Psoas muscle (tissue), 8 donors: ENCODE measurements around the gene RPTOR. TPM values are rescaled to one million over a fixed set of nuclear protein-coding genes. Genes with fewer than 3 reads are reported as not detected.

Source experiments
- ATAC-seq, 4 donors: fragments of 200-7000 bp; cut with Tn5 transposase; one replicate each; pipeline ENCODE4 v1.9.1; 2020; ENCODE audit warnings: moderate library complexity in 3 of 4, mild to moderate bottlenecking in 2 of 4
- DNase-seq, 2 donors: peaks; one replicate each; pipeline ENCODE4 v3.0.0-alpha.2; 2020
- H3K27ac ChIP-seq: fragments of 200-600 bp; one replicate; pipeline ENCODE4 v1.8.0; 2022
- H3K27me3 ChIP-seq, 3 donors: fragments of 200-600 bp in 1 of 3; one replicate each; pipeline versions ENCODE4 v1.6.1 to v1.8.0; 2013 to 2022; ENCODE audit warnings: low read length in 2 of 3, mild to moderate bottlenecking in 2 of 3, moderate library complexity in 1 of 3; ENCODE audit not compliant: insufficient read depth in 3 of 3
- H3K36me3 ChIP-seq, 2 donors: fragments of 200-600 bp in 1 of 2; one replicate each; pipeline versions ENCODE4 v1.6.1 to v1.8.0; 2013 to 2022; ENCODE audit warnings: low read depth in 1 of 2, mild to moderate bottlenecking in 1 of 2, moderate library complexity in 1 of 2; ENCODE audit not compliant: insufficient read depth in 1 of 2
- H3K4me1 ChIP-seq: fragments of 200-600 bp; one replicate; pipeline ENCODE4 v1.8.0; 2022
- H3K4me3 ChIP-seq: fragments of 200-600 bp; one replicate; pipeline ENCODE4 v1.8.0; 2022; ENCODE audit warnings: mild to moderate bottlenecking
- H3K9me3 ChIP-seq: fragments of 200-600 bp; one replicate; pipeline ENCODE4 v1.8.0; 2022
- WGBS, 3 donors: extraction: QIAGEN DNeasy Blood & Tissue Kit; methylation state at CpG; one replicate each; pipeline versions ENCODE4 v1.1.6 to v1.1.7; 2013; 5-methylcytosine and 5-hydroxymethylcytosine counted together
- intact Hi-C, 2 donors: fragments of 100-400 bp; cut with DNase I; formaldehyde crosslinking; loops; one replicate each; pipeline versions ENCODE4 v1.11.0 to v1.14.2; 2022
- polyA plus RNA-seq, 3 donors: library from polyadenylated mRNA; stranded (reverse); fragments of 200-250 nt; gene quantifications; one replicate each; pipeline ENCODE4 v1.2.3, GENCODE V29; 2013
- total RNA-seq, 4 donors: library from RNA; stranded (reverse); fragmentation: NEBNext Ultra II Directional in 2 of 4; extraction: Animal tissue kit (Norgen Biotek cat#: 25700) in 2 of 4; gene quantifications; one replicate each; pipeline versions ENCODE4 v1.2.1 to v1.2.4, GENCODE V29; 2021 to 2023
- TF ChIP-seq, protein P1 (sequence below): fragments of 200-600 bp; IDR thresholded peaks from one replicate; pipeline ENCODE4 v1.8.0; 2022; ENCODE audit warnings: antibody characterized with exemption
- donor health status: healthy with polysubstance abuse.
- donor health status: DM: no; HTN: no; CAD: no; lungs with moderate emphysema.
- donor health status: Bipolar disorder and iron deficiency.
- donor health status: healthy.
- donor health status: DM: yes; HTN: yes; CAD: no.
- donor health status: DM: no; HTN: no; CAD: no.
- donor health status: DM: no; HTN: no; CAD: no.
- donor health status: DM: yes; HTN: yes; CAD: no.

Gene RPTOR
- total and polyA plus RNA-seq, 7 donors: 13.6 to 82.2 (median 32.5) TPM

DNA sequence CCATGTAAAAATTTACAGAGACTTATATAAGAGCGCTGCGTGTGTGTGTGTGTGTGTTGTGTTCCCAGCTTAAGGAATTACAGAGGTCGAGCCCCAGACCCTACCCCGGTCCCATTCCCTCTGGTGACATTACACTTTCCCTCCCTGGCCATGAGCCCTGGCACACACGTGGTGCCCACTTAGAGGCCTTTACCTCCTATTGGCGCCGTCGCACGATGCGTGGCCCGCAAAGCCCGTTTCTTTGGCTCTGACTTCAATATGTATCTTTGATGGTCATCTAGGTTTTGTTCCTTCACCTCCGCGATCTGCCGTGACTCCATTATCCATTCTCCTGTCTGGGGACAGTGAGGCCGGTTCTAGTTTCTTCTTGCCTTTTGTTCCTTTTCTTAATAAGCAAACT, 350.1 kb downstream of the RPTOR start:
- no peaks in the 10 kb centered on the region for H3K27me3 ChIP-seq
- H3K4me1 ChIP-seq: no peaks in the 10 kb centered on the region
- intact Hi-C loops: no loop called here
- H3K4me3 ChIP-seq: no peak overlapping the region
- TF ChIP-seq, protein P1, sequence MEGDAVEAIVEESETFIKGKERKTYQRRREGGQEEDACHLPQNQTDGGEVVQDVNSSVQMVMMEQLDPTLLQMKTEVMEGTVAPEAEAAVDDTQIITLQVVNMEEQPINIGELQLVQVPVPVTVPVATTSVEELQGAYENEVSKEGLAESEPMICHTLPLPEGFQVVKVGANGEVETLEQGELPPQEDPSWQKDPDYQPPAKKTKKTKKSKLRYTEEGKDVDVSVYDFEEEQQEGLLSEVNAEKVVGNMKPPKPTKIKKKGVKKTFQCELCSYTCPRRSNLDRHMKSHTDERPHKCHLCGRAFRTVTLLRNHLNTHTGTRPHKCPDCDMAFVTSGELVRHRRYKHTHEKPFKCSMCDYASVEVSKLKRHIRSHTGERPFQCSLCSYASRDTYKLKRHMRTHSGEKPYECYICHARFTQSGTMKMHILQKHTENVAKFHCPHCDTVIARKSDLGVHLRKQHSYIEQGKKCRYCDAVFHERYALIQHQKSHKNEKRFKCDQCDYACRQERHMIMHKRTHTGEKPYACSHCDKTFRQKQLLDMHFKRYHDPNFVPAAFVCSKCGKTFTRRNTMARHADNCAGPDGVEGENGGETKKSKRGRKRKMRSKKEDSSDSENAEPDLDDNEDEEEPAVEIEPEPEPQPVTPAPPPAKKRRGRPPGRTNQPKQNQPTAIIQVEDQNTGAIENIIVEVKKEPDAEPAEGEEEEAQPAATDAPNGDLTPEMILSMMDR: no peak
- DNase-seq (no peak), ATAC-seq (no peak)
- H3K27ac ChIP-seq: no peak overlapping the region
- 92 to 96% (median 95%) methylated on average over 16 of the region's 16 CpGs for WGBS, 3 donors
- peaks cover 0 to 62% of the 10 kb centered on the region in 2 donors for H3K36me3 ChIP-seq
- H3K9me3 ChIP-seq: no peaks in the 10 kb centered on the region

DNA sequence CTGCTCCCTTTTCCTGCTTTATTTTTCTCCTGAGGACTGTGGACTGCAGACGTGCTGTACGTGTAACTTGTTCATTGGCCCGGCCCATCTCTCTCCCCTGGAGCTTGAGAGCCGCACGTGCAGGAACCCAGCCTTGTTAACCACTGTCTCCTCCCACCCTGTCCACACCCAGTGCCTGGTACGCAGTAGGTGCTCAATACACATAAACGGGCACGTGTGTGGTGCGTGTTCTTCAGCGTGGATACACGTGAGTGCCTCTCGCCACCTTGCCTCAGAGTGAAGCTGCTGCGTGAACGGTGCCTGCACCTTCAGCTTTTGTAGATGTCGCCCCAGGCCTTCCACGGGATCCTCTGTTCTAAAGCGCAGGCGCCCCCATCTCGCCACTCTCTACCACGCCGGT, 350.7 kb downstream of the RPTOR start:
- no peaks in the 10 kb centered on the region for H3K9me3 ChIP-seq
- peaks cover 0 to 66% of the 10 kb centered on the region in 2 donors for H3K36me3 ChIP-seq
- H3K4me1 ChIP-seq: no peaks in the 10 kb centered on the region
- 81 to 87% (median 83%) methylated on average over 21 of the region's 21 CpGs for WGBS, 3 donors
- no peak overlapping the region for H3K4me3 ChIP-seq
- H3K27ac ChIP-seq: no peak overlapping the region
- TF ChIP-seq, protein P1: no peak
- ATAC-seq: no peak
- DNase-seq: no peak
- intact Hi-C loops: no loop called here
- H3K27me3 ChIP-seq: no peaks in the 10 kb centered on the region

DNA sequence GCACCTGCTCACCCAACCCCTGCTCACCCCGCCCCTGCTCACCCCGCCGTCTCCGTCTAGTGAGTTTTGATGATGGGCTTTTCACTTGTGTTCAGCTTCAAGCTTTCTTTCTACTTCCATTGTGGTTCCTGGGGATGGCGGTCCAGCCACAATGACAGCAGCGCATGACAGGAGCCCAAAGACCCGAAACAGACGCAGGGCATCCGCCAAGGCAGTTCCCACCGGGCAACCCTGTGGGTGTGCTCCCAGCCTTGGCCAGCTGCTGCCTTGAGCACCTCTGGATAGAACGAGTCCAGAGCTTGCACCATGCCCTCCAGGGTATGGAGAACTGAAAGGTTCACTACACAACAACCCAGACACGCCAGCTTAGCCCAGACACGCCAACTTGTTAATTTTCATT, 354.1 kb downstream of the RPTOR start:
- 88 to 96% (median 93%) methylated on average over 12 to 13 of the region's 13 CpGs for WGBS, 3 donors
- H3K27ac ChIP-seq: no peak overlapping the region
- H3K4me1 ChIP-seq: no peaks in the 10 kb centered on the region
- peaks cover 0 to 56% of the 10 kb centered on the region in 2 donors for H3K36me3 ChIP-seq
- TF ChIP-seq, protein P1: no peak
- H3K4me3 ChIP-seq: no peak overlapping the region
- no peaks in the 10 kb centered on the region for H3K9me3 ChIP-seq
- intact Hi-C loops: no loop called here
- ATAC-seq (no peak), DNase-seq (no peak)
- H3K27me3 ChIP-seq: no peaks in the 10 kb centered on the region

DNA sequence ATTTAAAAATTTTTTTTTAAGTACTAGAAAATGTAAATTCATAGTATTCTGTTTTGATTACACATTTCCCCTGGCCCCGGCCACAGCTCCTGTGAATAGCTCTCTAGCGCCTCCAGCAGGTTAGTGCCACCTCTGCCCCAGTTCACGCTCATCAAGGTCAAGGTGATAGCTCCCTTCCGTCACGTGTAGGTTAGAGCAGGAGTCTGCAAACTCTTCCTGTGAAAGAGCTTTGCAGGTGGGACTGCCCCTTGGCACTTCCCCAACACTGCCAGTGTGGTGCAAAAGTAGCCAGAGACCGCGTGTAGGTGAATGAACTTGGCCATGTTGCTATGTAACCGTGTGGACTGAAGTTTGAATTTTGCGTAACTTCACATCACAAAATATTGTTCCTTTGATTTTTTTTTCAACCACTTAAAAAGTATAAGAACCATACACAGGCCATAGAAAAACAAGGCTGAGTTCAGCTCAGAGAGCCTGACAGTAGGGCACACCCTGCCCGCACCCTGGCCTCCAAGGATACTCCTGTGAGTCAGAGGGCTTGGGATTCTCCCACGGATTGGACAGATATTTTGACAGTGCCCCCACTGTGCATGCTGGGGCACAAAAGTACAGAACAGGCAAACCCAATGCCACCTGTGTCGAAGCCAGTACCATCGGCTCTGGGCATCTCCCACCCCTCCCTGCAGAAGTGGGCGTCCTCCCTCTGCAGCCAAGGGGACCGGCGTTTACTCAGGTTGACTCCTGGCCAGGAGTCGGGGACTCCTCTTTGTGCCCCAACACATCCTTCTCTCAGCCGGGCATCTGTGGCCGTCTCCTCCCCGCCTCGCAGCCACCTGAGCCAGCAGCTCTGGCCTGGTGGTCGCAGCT, 355.0 kb downstream of the RPTOR start:
- WGBS, 3 donors: 83 to 87% (median 84%) methylated on average over 22 of the region's 22 CpGs
- peak; percentile 57 to 80 (median 64) for ATAC-seq
- H3K36me3 ChIP-seq: peaks cover 0 to 56% of the 10 kb centered on the region in 2 donors
- no peaks in the 10 kb centered on the region for H3K27me3 ChIP-seq
- TF ChIP-seq, protein P1: peak; percentile 54
- H3K9me3 ChIP-seq: no peaks in the 10 kb centered on the region
- no peak for DNase-seq
- intact Hi-C loops: no loop called here
- H3K4me3 ChIP-seq: no peak overlapping the region
- no peaks in the 10 kb centered on the region for H3K4me1 ChIP-seq
- no peak overlapping the region for H3K27ac ChIP-seq
